ENCODE data around the gene GPC6.

The GPC6 gene

GRCh38 chr13:93289053-93289452, 62.4 kb downstream of the GPC6 start:
- H3K4me3 ChIP-seq (ENCODE audit: low read depth, low read length) = no peak overlapping the region
- DNase-seq (ENCODE audit: low read depth) = no peak
- TF ChIP-seq POLR2A (IDR thresholded peaks at IDR 0.05; ENCODE audit: extremely low read depth, insufficient read length) (no peak), CTCF (IDR thresholded peaks at IDR 0.05; ENCODE audit: low read depth, low read length) (no peak), MAX (IDR thresholded peaks at IDR 0.05; ENCODE audit: low read depth, low read length) (no peak), MYC (IDR thresholded peaks at IDR 0.05; ENCODE audit: low read depth, low read length) (no peak)

- H3K4me3 ChIP-seq (ENCODE audit: low read depth, low read length) = no peak overlapping the region
- TF ChIP-seq MAX (IDR thresholded peaks at IDR 0.05; ENCODE audit: low read depth, low read length) (no peak), POLR2A (IDR thresholded peaks at IDR 0.05; ENCODE audit: extremely low read depth, insufficient read length) (no peak), CTCF (IDR thresholded peaks at IDR 0.05; ENCODE audit: low read depth, low read length) (no peak), MYC (IDR thresholded peaks at IDR 0.05; ENCODE audit: low read depth, low read length) (no peak)
- DNase-seq (ENCODE audit: low read depth) = no peak
Observed at GRCh38 chr13:93289842-93290241, 63.2 kb downstream of the GPC6 start.

- no peak for DNase-seq (ENCODE audit: low read depth)
- H3K4me3 ChIP-seq (ENCODE audit: low read depth, low read length) = no peak overlapping the region
- TF ChIP-seq POLR2A (IDR thresholded peaks at IDR 0.05; ENCODE audit: extremely low read depth, insufficient read length) = no peak
- TF ChIP-seq MYC (IDR thresholded peaks at IDR 0.05; ENCODE audit: low read depth, low read length) = no peak
- no peak for TF ChIP-seq MAX (IDR thresholded peaks at IDR 0.05; ENCODE audit: low read depth, low read length)
- no peak for TF ChIP-seq CTCF (IDR thresholded peaks at IDR 0.05; ENCODE audit: low read depth, low read length)
Observed at GRCh38 chr13:93290503-93290902, 63.9 kb downstream of the GPC6 start.

GRCh38 chr13:93292366-93292765, 65.8 kb downstream of the GPC6 start:
- no peak for TF ChIP-seq MAX (IDR thresholded peaks at IDR 0.05; ENCODE audit: low read depth, low read length)
- no peak for TF ChIP-seq CTCF (IDR thresholded peaks at IDR 0.05; ENCODE audit: low read depth, low read length)
- TF ChIP-seq POLR2A (IDR thresholded peaks at IDR 0.05; ENCODE audit: extremely low read depth, insufficient read length) = no peak
- TF ChIP-seq MYC (IDR thresholded peaks at IDR 0.05; ENCODE audit: low read depth, low read length) = no peak
- H3K4me3 ChIP-seq (ENCODE audit: low read depth, low read length) = no peak overlapping the region
- no peak for DNase-seq (ENCODE audit: low read depth)

GRCh38 chr13:93293710-93294109, 67.1 kb downstream of the GPC6 start:
- TF ChIP-seq MYC (IDR thresholded peaks at IDR 0.05; ENCODE audit: low read depth, low read length) (no peak), POLR2A (IDR thresholded peaks at IDR 0.05; ENCODE audit: extremely low read depth, insufficient read length) (no peak), CTCF (IDR thresholded peaks at IDR 0.05; ENCODE audit: low read depth, low read length) (no peak), MAX (IDR thresholded peaks at IDR 0.05; ENCODE audit: low read depth, low read length) (no peak)
- no peak overlapping the region for H3K4me3 ChIP-seq (ENCODE audit: low read depth, low read length)
- DNase-seq (ENCODE audit: low read depth) = no peak

GRCh38 chr13:93296584-93296983, 70.0 kb downstream of the GPC6 start:
- no peak for DNase-seq (ENCODE audit: low read depth)
- no peak for TF ChIP-seq MAX (IDR thresholded peaks at IDR 0.05; ENCODE audit: low read depth, low read length)
- no peak for TF ChIP-seq POLR2A (IDR thresholded peaks at IDR 0.05; ENCODE audit: extremely low read depth, insufficient read length)
- no peak for TF ChIP-seq CTCF (IDR thresholded peaks at IDR 0.05; ENCODE audit: low read depth, low read length)
- TF ChIP-seq MYC (IDR thresholded peaks at IDR 0.05; ENCODE audit: low read depth, low read length) = no peak
- H3K4me3 ChIP-seq (ENCODE audit: low read depth, low read length) = no peak overlapping the region

All from NB4 (cell line).